GM19328 (cell line): ENCODE results near the gene BHMT2.

ENCODE experiments used
- ATAC-seq: cut with Tn5 transposase; IDR thresholded peaks from one replicate; pipeline ENCODE4 v1.9.1; 2021; ENCODE audit warnings: mild to moderate bottlenecking, moderate library complexity; ENCODE audit not compliant: unreplicated experiment

Gene BHMT2

GRCh38 chr5:79112703-79113058 is 43.1 kb downstream of the BHMT2 start:
- no peak for ATAC-seq

- no peak for ATAC-seq
Observed at GRCh38 chr5:79119486-79119885, 49.9 kb downstream of the BHMT2 start.

- no peak for ATAC-seq
Observed at GRCh38 chr5:79120221-79120620, 50.7 kb downstream of the BHMT2 start.

- no peak for ATAC-seq
Observed at GRCh38 chr5:79122973-79123372, 53.4 kb downstream of the BHMT2 start.

GRCh38 chr5:79124607-79125006 is 55.0 kb downstream of the BHMT2 start:
- no peak for ATAC-seq

GRCh38 chr5:79130781-79131180 is 61.2 kb downstream of the BHMT2 start:
- ATAC-seq: no peak

- no peak for ATAC-seq
Observed at GRCh38 chr5:79133121-79133656, 63.6 kb downstream of the BHMT2 start.

- no peak for ATAC-seq
Observed at GRCh38 chr5:79133657-79134451, 64.3 kb downstream of the BHMT2 start.

GRCh38 chr5:79135790-79136553 is 66.4 kb downstream of the BHMT2 start:
- ATAC-seq: no peak

GRCh38 chr5:79136618-79137017 is 67.1 kb downstream of the BHMT2 start:
- ATAC-seq: no peak
